Right ventricle myocardium inferior (tissue), 1 donor: ENCODE results near the gene HDHD2. TPM values are rescaled to one million over a fixed set of nuclear protein-coding genes. Genes with fewer than 3 reads are reported as not detected.

Experiments used
- ATAC-seq: fragments of 200-7000 bp; cut with Tn5 transposase; one replicate; pipeline ENCODE4 v1.9.1; 2020; ENCODE audit warnings: mild to moderate bottlenecking, moderate library complexity
- DNase-seq: peaks from one replicate; pipeline ENCODE4 v3.0.0; 2021; ENCODE audit errors: missing footprints
- intact Hi-C: fragments of 100-400 bp; cut with DNase I; formaldehyde crosslinking; loops from one replicate; pipeline ENCODE4 v1.11.0; 2022
- total RNA-seq: library from RNA; stranded (reverse); fragmentation: NEBNext Ultra II Directional; extraction: Animal tissue kit (Norgen Biotek cat#: 25700); gene quantifications from one replicate; pipeline ENCODE4 v1.2.1, GENCODE V29; 2021
- donor health status: DM: no; HTN: yes; CAD: no; lungs with severe emphysema.

Gene HDHD2
- total RNA-seq, 1 donor from 2014 or later, result 34.2 TPM

DNA sequence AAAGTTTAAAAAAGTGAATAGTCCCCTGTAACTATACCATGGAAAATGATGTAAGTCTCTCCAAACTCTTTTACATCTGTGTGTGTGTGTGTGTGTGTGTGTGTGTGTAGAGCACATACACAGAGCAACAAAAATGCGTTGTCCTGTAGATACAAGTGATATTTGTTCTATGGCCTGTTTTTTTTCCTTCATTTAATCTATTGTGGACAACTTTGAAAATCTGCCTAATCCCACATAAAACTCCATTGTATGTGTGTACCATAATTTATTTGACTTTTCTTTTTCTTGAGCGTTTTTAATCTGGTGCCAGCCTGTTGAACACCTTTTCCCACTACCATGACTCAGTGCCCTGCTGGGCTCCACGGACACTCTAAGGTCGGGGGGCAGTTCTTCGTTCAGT is 62.6 kb downstream of the HDHD2 start:
- no peak for DNase-seq
- intact Hi-C loops, result no loop called here
- no peak for ATAC-seq

DNA sequence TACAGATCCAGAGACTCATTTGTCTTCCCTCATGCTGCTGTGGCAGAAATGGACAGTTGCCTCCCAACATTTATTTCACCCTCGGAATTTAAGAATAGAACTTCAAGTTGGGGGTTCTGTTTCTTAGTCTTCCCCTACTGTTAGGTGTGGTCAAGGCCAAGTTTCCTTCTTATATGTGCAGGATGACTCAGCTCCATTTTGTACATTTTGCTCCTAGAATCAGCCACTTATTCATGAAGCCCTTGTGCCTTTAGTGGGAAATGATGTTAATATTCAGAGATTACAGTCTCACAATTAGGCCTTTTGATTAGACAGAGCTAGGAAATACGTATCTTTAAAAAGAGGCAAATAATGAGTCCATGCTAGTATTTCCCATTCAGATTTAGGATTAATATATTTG is 68.7 kb downstream of the HDHD2 start:
- ATAC-seq, result no peak
- intact Hi-C loops, result no loop called here
- no peak for DNase-seq

DNA sequence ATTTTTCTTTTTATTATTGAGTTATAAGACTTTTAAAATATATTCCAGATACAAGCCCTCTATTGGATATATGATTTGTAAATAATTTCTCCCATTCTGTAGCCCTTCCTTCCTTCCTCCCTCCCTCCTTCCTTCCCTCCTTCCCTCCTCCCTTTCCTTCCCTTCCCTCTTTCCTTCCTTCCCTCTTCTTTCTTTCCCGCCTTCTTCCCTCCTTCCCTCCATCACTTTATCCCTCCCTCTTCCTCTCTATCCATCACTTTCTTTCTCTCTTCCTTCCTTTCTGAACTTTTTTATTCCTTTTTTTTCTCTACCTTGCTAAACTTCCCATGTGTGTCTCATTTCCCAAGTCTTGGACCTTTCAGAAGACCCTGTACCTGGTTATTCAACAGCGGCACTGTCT is 69.4 kb downstream of the HDHD2 start:
- no peak for ATAC-seq
- DNase-seq, result no peak
- intact Hi-C loops, result no loop called here

DNA sequence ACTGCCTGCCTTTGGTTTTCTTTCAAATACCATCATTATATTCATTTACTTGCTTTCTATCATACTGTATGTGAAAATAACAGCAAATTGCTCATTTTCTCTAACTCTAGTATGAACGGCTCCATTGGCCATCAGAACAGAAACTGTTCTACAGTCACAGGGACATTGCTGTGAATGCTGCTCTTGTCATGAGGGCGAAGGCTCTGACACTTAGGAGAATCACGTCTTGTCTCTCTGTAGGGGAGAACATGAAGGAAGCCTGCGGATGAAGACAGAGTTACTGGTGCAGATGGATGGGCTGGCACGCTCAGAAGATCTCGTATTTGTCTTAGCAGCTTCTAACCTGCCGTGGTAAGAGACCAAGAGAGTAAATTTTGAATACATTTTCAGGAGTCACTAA is 73.2 kb downstream of the HDHD2 start:
- ATAC-seq, result no peak
- intact Hi-C loops, result no loop called here
- no peak for DNase-seq

DNA sequence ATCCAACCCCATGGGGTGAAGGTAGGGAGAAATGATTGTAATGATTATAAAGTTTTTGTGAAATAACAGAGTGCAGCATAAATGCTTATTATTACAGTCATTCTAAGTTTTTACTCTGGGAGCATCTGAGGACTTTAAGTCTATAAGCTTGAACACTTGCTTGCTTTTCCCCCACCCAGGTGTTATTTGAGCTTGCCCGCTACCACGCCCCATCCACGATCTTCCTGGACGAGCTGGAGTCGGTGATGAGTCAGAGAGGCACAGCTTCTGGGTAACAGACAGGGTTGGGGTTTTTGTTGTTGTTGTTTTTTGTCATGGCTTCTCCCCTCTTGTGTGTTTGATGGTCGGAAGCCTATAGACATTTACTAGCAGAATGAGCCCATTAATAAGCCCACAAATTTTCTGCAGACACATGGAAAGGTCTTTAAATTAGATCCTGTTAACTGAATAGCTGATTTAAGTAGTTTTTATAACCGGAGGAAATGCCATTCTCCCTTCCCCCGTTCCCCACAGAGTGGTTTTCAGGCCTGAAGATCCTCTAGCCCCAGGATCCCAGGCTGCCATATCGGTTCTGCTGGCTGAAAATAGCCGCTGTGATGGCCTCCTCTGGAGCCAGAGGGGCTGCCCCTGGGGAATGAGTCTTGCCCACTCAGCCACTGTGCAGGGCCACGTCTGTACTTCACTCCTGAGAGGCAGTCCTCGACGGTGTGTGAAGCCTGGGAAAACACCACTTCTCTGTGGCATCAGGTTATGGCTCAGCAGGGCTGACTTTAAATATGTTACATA is 75.0 kb downstream of the HDHD2 start:
- intact Hi-C loops, result no loop called here
- DNase-seq, result peak; percentile 32
- ATAC-seq, result no peak

DNA sequence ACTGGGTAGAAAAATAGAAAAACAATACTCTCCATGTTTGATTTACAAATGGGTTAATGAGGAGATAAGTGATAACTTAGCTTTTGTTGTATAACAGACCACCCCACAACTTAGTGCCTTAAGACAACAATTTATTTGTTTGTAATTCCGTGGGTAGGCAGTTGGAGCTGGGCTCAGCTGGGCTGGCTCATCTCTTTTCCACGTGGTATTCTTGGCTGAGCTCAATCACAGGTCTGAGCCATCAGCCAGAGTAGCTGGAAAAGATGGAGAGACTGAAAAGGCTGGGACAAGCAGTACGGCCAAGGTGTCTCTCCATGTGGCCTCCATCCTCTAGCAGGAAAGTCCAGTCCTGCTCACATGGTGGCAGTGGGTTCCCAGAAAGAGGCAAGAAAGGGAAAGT is 82.7 kb downstream of the HDHD2 start:
- intact Hi-C loops, result no loop called here
- ATAC-seq (no peak), DNase-seq (no peak)

DNA sequence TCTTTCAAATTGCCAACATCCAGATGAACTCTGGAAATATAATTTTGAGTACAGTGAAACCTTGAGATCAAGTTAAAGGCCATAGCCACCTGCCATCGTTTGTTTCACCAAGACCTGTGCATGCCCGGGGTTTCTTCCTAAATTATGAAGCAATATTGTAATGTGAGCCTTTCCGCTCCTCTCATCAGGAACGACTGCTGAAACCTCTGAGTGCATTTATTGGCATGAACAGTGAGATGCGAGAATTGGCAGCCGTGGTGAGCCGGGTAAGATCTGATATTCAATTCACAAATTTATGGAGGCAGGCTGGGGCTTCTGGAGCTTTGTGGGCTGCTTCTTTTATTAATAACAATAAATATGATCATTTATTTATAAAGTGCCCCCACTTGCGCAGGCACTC is 87.2 kb downstream of the HDHD2 start:
- intact Hi-C loops, result no loop called here
- ATAC-seq, result no peak

DNA sequence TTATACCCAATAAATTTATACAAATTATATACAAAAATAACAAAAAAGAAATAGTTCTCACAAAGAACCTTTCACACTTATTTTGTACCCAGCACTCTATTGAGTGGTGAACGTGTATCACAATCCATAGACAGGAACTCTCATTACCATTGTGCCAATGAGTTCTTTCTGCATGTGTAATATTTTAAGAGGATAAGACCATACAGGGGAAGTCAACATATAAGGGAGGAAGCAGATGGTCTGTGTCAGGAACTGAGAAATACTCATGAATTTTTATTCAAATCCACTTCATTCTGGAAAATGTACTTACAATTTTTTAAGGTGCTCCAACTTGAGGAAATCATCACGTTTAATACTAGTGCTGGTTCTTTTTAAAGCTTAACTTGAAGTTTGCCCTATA is 87.8 kb downstream of the HDHD2 start:
- DNase-seq (no peak), ATAC-seq (no peak)
- intact Hi-C loops, result no loop called here

More for the DNA sequence above, 87.2 kb downstream of the HDHD2 start:
- no peak for DNase-seq

Other genes starting within 250 kb of the HDHD2 start
- gene PIAS2, start 233.0 kb downstream of the HDHD2 start, total RNA-seq, result 24.3 TPM
- 2.7 TPM for gene KATNAL2, start 232.9 kb downstream of the HDHD2 start, total RNA-seq
- not detected for gene ELOA2, start 114.9 kb downstream of the HDHD2 start, total RNA-seq
- 9.7 TPM for gene IER3IP1, start 25.9 kb upstream of the HDHD2 start, total RNA-seq
- gene SKOR2, start 101.2 kb upstream of the HDHD2 start, total RNA-seq, result not detected